GM12875 (cell line): ENCODE measurements around the gene RELT.

Experiments used
- H3K4me3 ChIP-seq: one replicate; pipeline ENCODE4 v1.5.1; 2011; ENCODE audit warnings: low read depth, low read length, control low read depth
- CTCF ChIP-seq: IDR thresholded peaks from 2 replicates; pipeline ENCODE4 v1.5.1; 2011; ENCODE audit warnings: low read depth, mild to moderate bottlenecking, control low read depth, inconsistent platforms, low read length, moderate library complexity, borderline replicate concordance; ENCODE audit not compliant: insufficient read depth

Gene RELT

DNA sequence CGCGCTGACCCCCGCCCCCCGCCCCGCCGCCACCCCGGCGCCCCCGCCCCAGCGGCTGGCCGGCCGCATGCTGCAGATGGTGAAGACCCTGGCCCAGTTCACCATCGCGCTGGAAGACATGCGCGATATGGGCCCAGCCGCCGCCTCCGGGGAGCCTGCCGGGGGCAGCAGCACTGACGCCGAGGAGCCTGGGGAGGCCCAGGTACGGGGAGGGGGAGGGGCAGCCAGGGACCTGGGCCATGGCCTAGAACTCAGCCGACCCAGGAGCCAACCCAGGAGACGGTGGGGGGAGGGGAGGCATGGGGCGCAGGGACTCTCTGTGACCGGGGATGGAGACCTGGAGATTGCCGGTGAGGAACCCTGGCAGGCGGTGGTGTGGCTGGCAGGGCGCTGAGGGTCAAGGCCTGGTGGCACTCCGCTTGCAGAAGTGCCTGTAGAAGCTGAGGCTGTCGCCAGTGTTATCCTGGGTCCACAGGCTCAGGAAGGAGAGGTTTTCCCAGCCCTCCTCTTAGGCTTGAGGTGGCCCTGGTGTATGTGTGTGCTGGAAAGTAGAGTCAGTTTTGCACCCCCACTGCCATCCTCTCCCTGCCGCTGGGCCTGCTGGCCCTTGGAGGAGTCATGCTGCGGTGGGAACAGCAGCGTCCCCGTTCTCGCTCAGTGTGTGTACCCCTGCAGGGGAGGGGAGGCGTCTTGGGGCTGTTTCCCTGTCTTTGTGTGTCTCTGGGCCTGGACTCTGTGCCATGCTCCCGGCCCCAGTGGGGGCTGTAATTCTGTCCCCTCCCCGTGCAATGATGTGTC, 32.9 kb upstream of the RELT start:
- no peak for TF ChIP-seq CTCF
- no peak overlapping the region for H3K4me3 ChIP-seq

DNA sequence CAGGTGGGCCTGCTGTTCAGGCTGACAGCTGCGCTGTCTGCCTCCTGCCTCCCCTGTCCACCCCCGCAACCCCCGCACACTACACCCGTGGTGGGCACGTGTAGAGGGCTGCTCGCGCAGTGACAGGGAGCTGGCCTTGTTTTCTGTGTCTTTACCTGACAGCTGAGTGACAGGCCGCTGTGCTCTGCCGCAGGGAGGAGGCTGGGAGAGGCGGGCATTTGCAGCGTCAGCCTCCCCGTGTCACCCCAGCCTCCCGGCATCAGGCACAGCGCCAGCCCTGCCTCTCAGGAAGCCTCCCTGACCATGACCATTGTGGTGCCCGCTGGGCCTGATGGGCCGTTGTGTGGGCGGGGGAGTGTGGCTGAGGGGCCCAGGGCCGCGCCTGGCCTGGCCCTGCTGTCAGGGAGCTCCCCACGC, 32.0 kb upstream of the RELT start:
- TF ChIP-seq CTCF, result no peak
- H3K4me3 ChIP-seq, result no peak overlapping the region

DNA sequence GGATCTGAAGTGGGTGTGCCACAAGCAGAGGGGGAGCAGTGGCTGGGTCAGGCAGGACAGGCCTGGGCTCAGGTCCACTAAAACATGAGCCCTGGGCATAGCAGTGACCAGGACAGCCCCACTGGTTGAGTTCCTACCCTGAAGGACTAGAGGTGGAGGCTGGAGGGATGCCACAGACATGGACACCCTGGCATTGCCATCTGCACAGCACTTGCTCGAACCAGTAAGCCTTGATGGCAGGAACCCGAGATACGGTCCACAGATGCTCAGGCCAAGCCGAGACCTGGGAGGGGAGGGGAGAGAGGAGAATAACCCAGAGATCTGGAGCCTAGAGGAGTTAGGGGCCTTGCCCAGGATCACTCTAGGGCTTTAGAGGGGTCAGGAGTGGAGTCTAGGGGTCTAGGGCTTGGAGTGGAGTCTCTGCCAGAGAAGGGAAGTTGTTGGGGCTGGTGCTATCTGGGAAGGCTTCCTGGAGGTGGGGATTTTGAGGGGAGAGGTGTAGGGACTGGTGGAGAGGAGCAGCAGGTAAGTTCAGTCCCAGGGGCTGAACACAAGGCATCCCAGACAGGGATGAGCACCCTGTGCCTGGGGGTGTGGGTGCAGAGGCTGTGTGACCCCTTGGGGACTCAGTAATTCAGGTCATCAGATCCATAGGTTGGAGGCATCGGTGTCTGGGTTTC, 30.6 kb upstream of the RELT start:
- H3K4me3 ChIP-seq, result no peak overlapping the region
- TF ChIP-seq CTCF, result no peak

GRCh38 chr11:73346186-73346935, 29.8 kb upstream of the RELT start:
- H3K4me3 ChIP-seq, result no peak overlapping the region

GRCh38 chr11:73347067-73347466, 29.1 kb upstream of the RELT start:
- TF ChIP-seq CTCF, result no peak
- H3K4me3 ChIP-seq, result no peak overlapping the region

More at GRCh38 chr11:73346186-73346935, 29.8 kb upstream of the RELT start:
- no peak for TF ChIP-seq CTCF

GRCh38 chr11:73348838-73349237, 27.4 kb upstream of the RELT start:
- H3K4me3 ChIP-seq, result no peak overlapping the region
- no peak for TF ChIP-seq CTCF
